Dendritic cell treated with granulocyte-macrophage colony-stimulating factor and Interleukin-4, amounts not matched to agents 40 ng/mL and 50 ng/mL, for 4 days (primary cell): ENCODE results near the gene ANKS1A.

Experiments used
- H3K27ac Mint-ChIP-seq: one replicate; pipeline ENCODE4 v1.8.0; 2022; ENCODE audit warnings: mild to moderate bottlenecking, mixed read lengths
- H3K27me3 Mint-ChIP-seq: one replicate; pipeline ENCODE4 v1.8.0; 2022; ENCODE audit warnings: mild to moderate bottlenecking, mixed read lengths
- H3K36me3 Mint-ChIP-seq: one replicate; pipeline ENCODE4 v1.8.0; 2022; ENCODE audit warnings: low read depth, mixed read lengths
- H3K4me1 Mint-ChIP-seq: one replicate; pipeline ENCODE4 v1.8.0; 2022; ENCODE audit warnings: low read depth, mixed read lengths
- H3K4me3 Mint-ChIP-seq: one replicate; pipeline ENCODE4 v1.8.0; 2022; ENCODE audit warnings: mild to moderate bottlenecking, moderate library complexity, mixed read lengths
- H3K9me3 Mint-ChIP-seq: one replicate; pipeline ENCODE4 v1.8.0; 2022; ENCODE audit warnings: mixed read lengths
- intact Hi-C: fragments of 100-400 bp; cut with micrococcal nuclease; formaldehyde crosslinking; loops from one replicate; pipeline ENCODE4 v1.15.0; 2022

ANKS1A gene

GRCh38 chr6:35139924-35140638 is 251.0 kb downstream of the ANKS1A start:
- Mint-ChIP-seq H3K4me1 (peaks cover 38% of the 10 kb centered on the region), H3K9me3 (no peaks in the 10 kb centered on the region), H3K27me3 (peaks cover 12% of the 10 kb centered on the region), H3K36me3 (no peaks in the 10 kb centered on the region), H3K27ac (peak overlapping the region; percentile 75), H3K4me3 (peak overlapping the region; percentile 56)
- intact Hi-C loops, result loop anchor here (1.0 to 10.0 kb wide), 2 partner anchors 65 to 154 kb away; no protein-coding TSS in a partner anchor

DNA sequence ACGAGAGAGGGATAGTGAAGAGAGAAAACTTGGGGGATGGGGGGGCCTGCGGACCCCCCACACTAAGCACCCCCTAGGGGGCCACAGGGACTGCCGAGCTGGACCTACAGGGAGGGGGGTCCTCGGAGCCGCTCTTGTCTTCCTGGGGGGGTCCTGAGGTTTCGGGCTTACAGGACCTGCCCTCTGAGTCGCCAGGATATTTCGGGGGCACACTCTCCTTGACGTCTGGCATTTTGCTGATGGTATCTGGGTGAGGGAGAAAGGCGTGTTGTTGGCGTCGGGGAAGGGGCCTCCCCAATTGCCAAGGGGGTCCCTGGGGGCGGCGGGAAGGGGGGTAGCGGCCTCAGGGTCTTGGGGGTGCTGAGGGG is 251.6 kb downstream of the ANKS1A start:
- H3K36me3 Mint-ChIP-seq, result no peaks in the 10 kb centered on the region
- no peaks in the 10 kb centered on the region for H3K9me3 Mint-ChIP-seq
- intact Hi-C loops, result loop anchor here (1.0 to 10.0 kb wide), 2 partner anchors 64 to 154 kb away; no protein-coding TSS in a partner anchor
- H3K27ac Mint-ChIP-seq, result peak overlapping the region; percentile 75
- peaks cover 12% of the 10 kb centered on the region for H3K27me3 Mint-ChIP-seq
- peaks cover 38% of the 10 kb centered on the region for H3K4me1 Mint-ChIP-seq
- H3K4me3 Mint-ChIP-seq, result peak overlapping the region; percentile 56
